HS-27A (cell line): ENCODE data around the gene GPX3.

Source experiments
- DNase-seq: peaks from one replicate; pipeline ENCODE4 v3.0.0-alpha.2; 2012; ENCODE audit warnings: low read depth, missing footprints

Gene GPX3, protein sequence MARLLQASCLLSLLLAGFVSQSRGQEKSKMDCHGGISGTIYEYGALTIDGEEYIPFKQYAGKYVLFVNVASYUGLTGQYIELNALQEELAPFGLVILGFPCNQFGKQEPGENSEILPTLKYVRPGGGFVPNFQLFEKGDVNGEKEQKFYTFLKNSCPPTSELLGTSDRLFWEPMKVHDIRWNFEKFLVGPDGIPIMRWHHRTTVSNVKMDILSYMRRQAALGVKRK

DNA sequence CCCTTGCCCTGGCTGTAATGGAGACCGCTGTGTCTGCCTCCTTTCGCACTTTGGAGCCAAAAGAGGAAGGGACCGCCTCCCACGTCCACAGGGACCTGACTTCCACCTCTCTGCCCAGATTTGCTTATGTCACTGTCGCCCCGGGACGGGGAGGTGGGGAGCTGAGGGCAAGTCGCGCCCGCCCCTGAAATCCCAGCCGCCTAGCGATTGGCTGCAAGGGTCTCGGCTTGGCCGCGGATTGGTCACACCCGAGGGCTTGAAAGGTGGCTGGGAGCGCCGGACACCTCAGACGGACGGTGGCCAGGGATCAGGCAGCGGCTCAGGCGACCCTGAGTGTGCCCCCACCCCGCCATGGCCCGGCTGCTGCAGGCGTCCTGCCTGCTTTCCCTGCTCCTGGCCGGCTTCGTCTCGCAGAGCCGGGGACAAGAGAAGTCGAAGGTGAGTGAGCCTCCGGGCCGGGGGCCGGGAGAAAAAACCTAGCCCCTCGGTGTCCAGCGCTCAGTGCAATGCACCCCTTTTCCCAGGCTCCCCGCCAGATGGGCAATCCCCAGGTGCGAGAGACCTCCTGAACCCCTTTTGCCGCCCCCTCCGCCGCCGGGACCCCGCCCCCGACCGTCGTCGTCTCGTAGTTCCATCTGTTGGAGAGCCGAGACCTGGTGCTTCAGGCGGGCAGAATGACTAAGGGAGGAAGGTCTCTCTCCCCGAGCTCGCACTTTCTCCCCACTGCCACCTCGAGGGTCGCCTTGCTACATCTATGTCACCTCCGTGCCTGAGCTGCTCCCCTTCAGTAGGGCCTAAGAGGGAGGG is at the start of gene GPX3:
TSS of gene GPX3 (plus strand) at position 288 of the 807 bp plus-strand sequence. CDS start at position 352, 64 bp downstream.
- DNase-seq = no peak

GRCh38 chr5:150978590-150978989 is 41.8 kb upstream of the GPX3 start:
- DNase-seq = no peak

- DNase-seq = no peak
Observed at GRCh38 chr5:150987746-150988145, 32.6 kb upstream of the GPX3 start.

GRCh38 chr5:150989695-150990094 is 30.7 kb upstream of the GPX3 start:
- no peak for DNase-seq

GRCh38 chr5:150992705-150993104 is 27.7 kb upstream of the GPX3 start:
- DNase-seq = no peak

GRCh38 chr5:150993422-150993821 is 27.0 kb upstream of the GPX3 start:
- DNase-seq = no peak

GRCh38 chr5:150993826-150994412 is 26.5 kb upstream of the GPX3 start:
- DNase-seq = no peak

- DNase-seq = no peak
Observed at GRCh38 chr5:150999704-151000442, 20.5 kb upstream of the GPX3 start.

DNA sequence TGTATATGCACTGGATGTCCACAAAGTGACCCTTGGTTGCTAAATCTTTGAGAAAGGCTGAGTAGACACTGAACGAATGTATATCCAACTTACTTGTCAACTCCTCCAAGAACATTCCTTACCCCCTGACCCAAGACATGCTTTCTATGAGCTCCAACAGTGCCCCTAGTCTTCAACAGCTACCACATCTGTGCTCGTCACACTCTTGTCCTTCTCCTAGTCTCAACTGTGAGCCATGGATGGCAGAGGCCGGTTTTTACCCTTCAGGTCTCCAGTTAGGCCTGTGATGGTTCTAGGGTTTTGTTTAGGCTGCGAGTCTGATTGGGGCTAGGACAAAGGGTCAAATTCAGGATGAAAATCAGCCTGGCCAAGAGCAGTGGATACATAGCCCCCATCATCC is 19.0 kb upstream of the GPX3 start:
- no peak for DNase-seq

GRCh38 chr5:151002250-151002649 is 18.1 kb upstream of the GPX3 start:
- DNase-seq = no peak

- DNase-seq = no peak
Observed at GRCh38 chr5:151002681-151003502, 17.5 kb upstream of the GPX3 start.

DNA sequence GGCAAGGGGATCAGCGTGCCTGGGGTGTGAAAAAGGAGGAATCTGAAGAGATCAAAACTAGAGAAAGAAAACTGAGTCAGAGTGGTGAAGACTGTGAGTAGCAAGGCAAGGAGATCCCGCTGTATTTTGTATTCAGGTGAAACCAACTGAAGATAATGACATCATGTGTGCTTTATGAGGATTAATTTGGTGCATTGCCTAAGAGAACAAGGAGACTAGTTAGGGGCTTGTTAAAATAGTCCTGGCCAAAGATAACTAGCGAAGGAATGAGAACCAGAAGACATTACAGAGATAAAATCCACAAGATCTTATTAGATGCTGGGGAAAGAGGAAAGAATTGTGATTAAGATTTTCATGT is 16.9 kb upstream of the GPX3 start:
- no peak for DNase-seq

DNA sequence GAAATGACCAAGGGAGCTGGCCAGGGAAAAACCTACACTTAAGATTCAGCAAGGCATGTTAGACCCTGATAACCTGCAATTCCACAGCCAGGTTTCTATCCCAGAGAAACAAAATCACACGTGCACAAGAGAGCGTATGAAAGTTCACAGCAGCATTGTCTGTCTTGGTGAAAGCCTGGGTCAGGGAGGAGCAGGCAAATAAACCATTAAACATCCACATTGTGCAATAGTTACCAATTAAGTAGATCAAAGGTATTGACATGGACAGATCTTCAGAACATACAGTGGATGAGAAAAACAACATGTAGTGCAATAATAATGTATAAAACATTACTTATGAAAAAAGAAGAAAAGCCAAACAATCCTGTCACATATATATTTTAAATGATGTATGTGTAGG is 15.9 kb upstream of the GPX3 start:
- DNase-seq = no peak

DNA sequence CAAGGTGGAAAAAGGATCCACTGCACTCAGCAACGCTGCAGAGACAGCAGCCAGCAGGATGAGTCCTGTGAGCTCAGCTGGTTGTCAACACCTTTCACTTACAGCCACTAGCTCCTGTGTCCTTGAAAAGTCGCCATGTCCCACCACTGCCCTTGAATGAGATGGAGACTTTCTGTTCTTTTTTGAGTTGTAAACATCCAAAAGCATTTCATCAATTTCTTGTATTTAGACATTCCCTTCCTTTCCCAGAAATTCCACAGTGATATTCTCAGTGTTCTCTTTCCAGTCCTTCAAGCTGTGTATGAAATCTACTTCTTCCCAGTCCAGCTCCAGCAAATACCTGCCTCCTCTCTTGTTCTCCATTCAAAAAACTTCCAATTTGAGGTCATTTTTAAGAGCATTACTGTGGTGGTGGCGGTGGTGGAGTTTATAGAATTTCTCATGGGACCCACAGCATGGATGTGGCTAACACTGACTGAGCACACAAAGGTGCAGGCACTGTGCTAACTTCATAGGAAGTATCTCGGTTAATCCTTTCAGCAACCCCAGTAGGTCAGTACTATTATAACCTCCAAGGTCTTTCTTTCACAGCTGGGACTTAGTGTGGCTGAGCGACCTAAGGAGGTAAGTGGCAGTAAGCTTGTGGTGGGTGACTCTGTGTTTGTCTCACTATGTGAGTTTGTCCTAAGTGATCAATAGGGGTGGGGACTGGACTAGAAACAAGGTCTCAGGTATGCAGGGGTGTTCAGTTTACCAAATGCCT is 15.0 kb upstream of the GPX3 start:
- DNase-seq = no peak

GRCh38 chr5:151005950-151006576 is 14.3 kb upstream of the GPX3 start:
- DNase-seq = no peak

- no peak for DNase-seq
Observed at GRCh38 chr5:151006704-151007334, 13.6 kb upstream of the GPX3 start.

DNA sequence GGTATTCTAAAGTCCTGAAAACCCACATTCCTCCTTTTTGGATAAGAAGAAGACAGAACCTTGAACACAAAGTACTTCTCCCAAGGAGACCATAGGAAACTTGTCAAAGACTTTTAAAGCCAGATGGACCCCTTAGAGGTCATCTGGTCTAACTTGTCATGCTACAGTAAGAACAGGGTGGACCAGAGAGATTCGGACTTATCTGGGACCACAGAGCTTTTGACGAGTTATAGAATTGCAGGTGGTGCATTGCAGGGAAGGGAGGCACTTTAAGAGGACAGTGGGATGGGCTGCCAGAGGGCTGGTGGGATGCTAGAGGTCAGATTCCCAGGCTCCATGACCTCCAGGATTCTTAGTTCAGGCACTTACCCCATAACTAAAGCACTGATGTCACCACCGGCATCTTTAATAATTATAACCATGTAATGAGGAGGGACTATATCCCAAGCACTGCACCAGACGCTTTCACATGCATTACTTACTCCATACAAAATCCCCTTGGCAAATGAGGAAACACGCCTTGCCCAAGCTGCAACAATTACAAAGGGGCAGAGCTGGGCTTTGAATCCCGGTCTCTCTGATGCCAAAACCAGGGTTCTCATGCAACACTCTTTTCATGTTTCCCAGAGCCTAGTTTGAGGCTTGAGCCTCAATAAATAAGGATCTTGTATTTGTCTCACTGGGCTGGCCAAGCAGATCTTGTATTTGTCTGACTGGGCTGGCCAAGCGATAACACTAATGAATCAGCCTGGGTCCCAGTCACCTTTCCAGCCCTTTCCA is 12.8 kb upstream of the GPX3 start:
- DNase-seq = no peak

DNA sequence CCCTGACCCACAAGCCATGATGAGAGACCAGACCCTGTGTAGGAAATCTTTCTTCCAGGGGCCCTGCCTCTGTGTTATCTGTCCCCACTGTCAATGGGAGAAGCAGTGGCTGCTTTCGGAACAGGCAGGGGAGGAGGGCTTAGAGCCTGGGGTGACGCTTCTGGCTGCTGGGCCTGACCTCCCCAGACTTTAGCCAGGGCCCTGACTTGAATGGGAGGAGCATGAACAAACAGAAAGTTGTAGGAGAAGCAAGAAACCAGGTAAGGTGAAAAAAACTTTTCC is 12.2 kb upstream of the GPX3 start:
- no peak for DNase-seq

DNA sequence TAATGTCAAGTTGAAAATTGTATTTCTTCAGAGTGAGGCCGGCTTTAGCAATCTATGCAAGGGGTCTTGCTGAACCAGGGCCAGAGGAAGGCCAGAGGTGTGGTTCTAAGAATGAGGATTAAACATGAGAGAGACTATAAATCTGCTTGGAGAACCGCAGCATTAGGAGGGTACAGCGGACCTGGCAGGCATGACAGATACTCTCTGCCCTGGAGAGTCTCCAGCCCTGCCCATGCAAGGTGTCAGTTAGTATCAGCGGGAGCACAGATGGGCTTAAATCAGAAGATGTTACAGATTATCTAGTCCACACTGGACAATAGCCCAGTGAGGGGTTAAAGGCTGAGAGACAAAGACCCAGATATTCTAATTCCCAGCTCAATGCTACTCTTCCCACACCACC is 11.5 kb upstream of the GPX3 start:
- no peak for DNase-seq

DNA sequence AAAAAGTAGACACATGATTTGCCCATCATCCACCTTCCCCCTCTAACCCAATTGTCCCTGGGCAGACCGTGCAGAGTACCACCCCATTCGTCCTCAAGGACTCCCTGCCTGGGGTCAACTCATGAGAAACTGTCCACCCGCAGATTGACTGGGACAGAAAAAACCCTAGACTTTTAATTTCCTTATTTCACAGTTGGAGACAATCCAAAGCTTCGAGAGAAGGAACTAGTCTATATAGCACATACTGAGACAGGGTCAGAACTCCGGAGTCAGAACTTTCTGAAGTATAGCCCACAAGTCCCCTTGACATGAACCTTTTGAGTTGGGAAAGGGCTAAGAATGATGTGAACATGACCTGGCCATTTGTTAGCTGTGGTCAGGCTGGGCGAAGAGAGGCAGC is 7.5 kb upstream of the GPX3 start:
- no peak for DNase-seq
